Mesenchymal stem cell (in vitro differentiated cells and primary cell): ENCODE measurements around the gene HMG20A.

ENCODE experiments used
- DNase-seq: peaks from one replicate; pipeline ENCODE4 v3.0.0-alpha.2; 2013
- H2AFZ ChIP-seq: one replicate; pipeline ENCODE4 v1.6.1; 2013; ENCODE audit warnings: low read depth, mild to moderate bottlenecking, control low read depth, inconsistent platforms, low read length, moderate library complexity
- H2AK5ac ChIP-seq: 2 replicates; pipeline ENCODE4 v1.6.1; 2013; ENCODE audit warnings: low read length, moderate library complexity, mild to moderate bottlenecking, inconsistent platforms; ENCODE audit not compliant: severe bottlenecking
- H2BK120ac ChIP-seq: one replicate; pipeline ENCODE4 v1.6.1; 2013; ENCODE audit warnings: low read depth, mild to moderate bottlenecking, inconsistent platforms, low read length, moderate library complexity
- H2BK12ac ChIP-seq, 2 experiments: one replicate each; pipeline ENCODE4 v1.6.1; 2013; ENCODE audit warnings: inconsistent platforms in 2 of 2, low read length in 2 of 2, mild to moderate bottlenecking in 2 of 2, moderate library complexity in 2 of 2, control low read depth in 1 of 2
- H2BK15ac ChIP-seq: one replicate; pipeline ENCODE4 v1.6.1; 2013; ENCODE audit warnings: mild to moderate bottlenecking, low read depth, inconsistent platforms; ENCODE audit not compliant: poor library complexity, severe bottlenecking
- H2BK5ac ChIP-seq: 2 replicates; pipeline ENCODE4 v1.6.1; 2013; ENCODE audit warnings: low read depth, mild to moderate bottlenecking, low read length, control low read depth, inconsistent platforms; ENCODE audit not compliant: poor library complexity, severe bottlenecking
- H3K14ac ChIP-seq, 2 experiments: one replicate each; pipeline ENCODE4 v1.6.1; 2013; ENCODE audit warnings: inconsistent platforms in 2 of 2, low read length in 2 of 2, control low read depth in 1 of 2, mild to moderate bottlenecking in 1 of 2, moderate library complexity in 1 of 2
- H3K18ac ChIP-seq, 2 experiments: one replicate each; pipeline ENCODE4 v1.6.1; 2013; ENCODE audit warnings: inconsistent platforms in 2 of 2, low read length in 2 of 2, control low read depth in 1 of 2, low read depth in 1 of 2, mild to moderate bottlenecking in 1 of 2
- H3K23ac ChIP-seq, 2 experiments: one replicate each; pipeline ENCODE4 v1.6.1; 2013; ENCODE audit warnings: inconsistent platforms in 2 of 2, low read length in 2 of 2, mild to moderate bottlenecking in 2 of 2, moderate library complexity in 2 of 2, control low read depth in 1 of 2
- H3K27ac ChIP-seq: 2 replicates; pipeline ENCODE4 v1.5.1; 2013; ENCODE audit warnings: mild to moderate bottlenecking, moderate library complexity, low read length, control low read depth, inconsistent platforms; ENCODE audit not compliant: poor library complexity, severe bottlenecking
- H3K27me3 ChIP-seq, 2 experiments: 2 replicates each; pipeline versions ENCODE4 v1.6.1 to v1.7.0; 2013; ENCODE audit warnings: low read length in 2 of 2, mild to moderate bottlenecking in 2 of 2, moderate library complexity in 2 of 2, control low read depth in 1 of 2, inconsistent platforms in 1 of 2; ENCODE audit not compliant: control insufficient read depth in 1 of 2, insufficient read depth in 1 of 2
- H3K36me3 ChIP-seq, 2 experiments: 2 replicates each; pipeline versions ENCODE4 v1.6.1 to v1.7.0; 2013; ENCODE audit warnings: low read length in 2 of 2, control low read depth in 1 of 2, inconsistent platforms in 1 of 2, low read depth in 1 of 2, mild to moderate bottlenecking in 1 of 2; ENCODE audit not compliant: insufficient read depth in 2 of 2, control insufficient read depth in 1 of 2
- H3K4ac ChIP-seq, 2 experiments: one replicate each; pipeline ENCODE4 v1.6.1; 2013; ENCODE audit warnings: inconsistent platforms in 2 of 2, low read length in 2 of 2, mild to moderate bottlenecking in 2 of 2, moderate library complexity in 2 of 2, control low read depth in 1 of 2, low read depth in 1 of 2
- H3K4me1 ChIP-seq: 2 replicates; pipeline ENCODE4 v1.6.1; 2013; ENCODE audit warnings: low read depth, low read length, control low read depth; ENCODE audit not compliant: control insufficient read depth, insufficient read depth
- H3K4me2 ChIP-seq: 2 replicates; pipeline ENCODE4 v1.6.1; 2013; ENCODE audit warnings: low read length, mild to moderate bottlenecking, inconsistent platforms; ENCODE audit not compliant: poor library complexity, severe bottlenecking
- H3K4me3 ChIP-seq, 2 experiments: 2 replicates each; pipeline versions ENCODE4 v1.5.1 to v1.7.0; 2013; ENCODE audit warnings: low read length in 2 of 2, mild to moderate bottlenecking in 2 of 2, control low read depth in 1 of 2, low read depth in 1 of 2; ENCODE audit not compliant: insufficient read depth in 1 of 2
- H3K79me1 ChIP-seq: replicated peaks from 2 replicates; pipeline ENCODE4 v1.6.1; 2013; ENCODE audit warnings: mild to moderate bottlenecking, control low read depth, low read length, inconsistent platforms; ENCODE audit not compliant: poor library complexity, severe bottlenecking
- H3K9ac ChIP-seq: 2 replicates; pipeline ENCODE4 v1.7.0; 2013; ENCODE audit warnings: mild to moderate bottlenecking, low read length, moderate library complexity
- H3K9me3 ChIP-seq: 2 replicates; pipeline ENCODE4 v1.7.0; 2013; ENCODE audit warnings: mild to moderate bottlenecking, low read length; ENCODE audit not compliant: control insufficient read depth
- H4K8ac ChIP-seq: one replicate; pipeline ENCODE4 v1.6.1; 2013; ENCODE audit warnings: inconsistent platforms, mild to moderate bottlenecking, low read length, moderate library complexity
- H4K91ac ChIP-seq: one replicate; pipeline ENCODE4 v1.6.1; 2013; ENCODE audit warnings: mild to moderate bottlenecking, low read length, inconsistent platforms
- WGBS: methylation state at CpG from one replicate; pipeline ENCODE4 v1.1.7; 2013; ENCODE audit warnings: mixed read lengths; 5-methylcytosine and 5-hydroxymethylcytosine counted together

The HMG20A gene

DNA sequence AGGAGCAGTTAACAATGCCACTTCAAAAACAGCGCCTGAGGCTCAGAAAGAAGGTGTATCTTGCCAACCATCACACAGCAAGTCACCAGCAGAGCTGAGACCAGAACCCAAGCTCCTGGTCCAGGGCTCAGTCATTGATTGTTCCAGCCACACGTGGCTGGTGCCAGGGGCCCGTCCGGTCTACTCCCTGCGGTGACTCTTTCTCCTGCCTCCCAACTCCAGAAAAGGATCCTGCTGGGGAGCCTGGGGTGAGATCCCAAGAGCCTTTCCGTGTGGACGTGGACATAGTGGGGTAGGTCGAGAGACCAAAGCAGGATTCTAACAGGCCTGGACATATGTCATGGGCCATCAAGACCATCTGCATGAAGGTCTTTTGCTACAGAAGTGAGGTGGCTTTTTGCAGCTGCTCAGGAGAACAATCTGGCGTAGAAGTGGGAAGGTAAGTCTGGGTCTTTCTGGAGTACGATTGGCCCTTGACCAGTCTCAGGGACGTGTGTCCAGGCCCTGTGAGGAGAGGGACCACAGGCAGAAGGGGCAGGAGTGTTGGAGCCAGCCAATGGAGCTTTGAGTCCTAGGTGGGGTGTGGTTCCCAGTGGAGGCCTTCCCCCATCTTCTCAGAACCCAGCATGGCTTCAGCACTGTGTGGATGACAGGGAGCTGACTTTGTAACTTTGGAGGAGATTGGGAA is 105.4 kb downstream of the HMG20A start:
- Histone ChIP-seq H3K4ac (peak overlapping the region; percentile 91 to 96), H3K18ac (peak overlapping the region; percentile 63 to 99), H2BK15ac (peak overlapping the region; percentile 82), H3K79me1 (no peaks in the 10 kb centered on the region), H3K14ac (peak overlapping the region in 1 of 2 experiments; percentile 95), H3K36me3 (no peaks in the 10 kb centered on the region), H3K4me1 (peaks cover 26% of the 10 kb centered on the region), H2BK120ac (peak overlapping the region; percentile 73), H3K4me2 (no peak overlapping the region), H4K8ac (peak overlapping the region; percentile 93), H3K27ac (no peak overlapping the region), H2AFZ (no peak overlapping the region), H2BK5ac (no peak overlapping the region), H3K23ac (no peak overlapping the region), H2BK12ac (peak overlapping the region; percentile 98 to 100), H3K9ac (no peak overlapping the region), H2AK5ac (peak overlapping the region; percentile 19), H3K4me3 (no peak overlapping the region), H3K27me3 (peaks cover 0 to 2% of the 10 kb centered on the region in 2 experiments), H3K9me3 (no peaks in the 10 kb centered on the region), H4K91ac (peak overlapping the region; percentile 99)
- DNase-seq, result no peak
- 92% methylated on average over 11 of the region's 11 CpGs for WGBS

DNA sequence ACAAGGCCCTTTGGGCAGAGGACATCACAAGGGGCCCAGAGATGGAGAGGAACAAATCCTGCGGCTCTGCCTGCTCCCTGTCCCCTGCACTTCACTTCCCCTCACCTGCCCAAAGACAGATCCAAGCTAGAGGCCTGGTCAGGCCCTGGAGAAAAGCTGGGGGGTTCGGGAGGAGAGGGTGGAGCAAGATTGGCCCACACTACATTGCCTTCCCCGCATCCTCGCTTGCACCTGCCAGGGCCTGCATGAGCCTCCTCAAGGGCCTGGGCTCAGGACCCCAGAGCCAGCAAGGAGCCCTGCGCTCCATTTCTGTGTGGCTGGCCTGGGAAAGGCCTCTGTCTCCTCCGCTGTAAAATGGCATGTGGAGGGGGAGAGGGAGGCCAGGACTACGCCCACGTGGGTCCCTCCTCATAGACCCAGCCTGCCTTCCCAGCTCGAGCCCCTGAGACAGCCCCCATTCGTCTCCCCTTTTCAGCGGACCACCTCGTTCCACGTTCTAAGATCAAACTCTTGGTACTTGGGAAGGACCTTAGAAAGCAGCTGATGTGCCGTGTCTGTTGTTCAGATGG is 106.0 kb downstream of the HMG20A start:
- H3K9ac ChIP-seq, result peak overlapping the region; percentile 61
- H2AK5ac ChIP-seq, result peak overlapping the region; percentile 19
- H2BK120ac ChIP-seq, result peak overlapping the region; percentile 96
- H3K4me3 ChIP-seq, result no peak overlapping the region
- peak overlapping the region; percentile 99 for H4K91ac ChIP-seq
- H4K8ac ChIP-seq, result peak overlapping the region; percentile 93
- H3K14ac ChIP-seq, result peak overlapping the region in 1 of 2 experiments; percentile 95
- H3K9me3 ChIP-seq, result no peaks in the 10 kb centered on the region
- peak overlapping the region; percentile 98 to 100 for H2BK12ac ChIP-seq
- no peaks in the 10 kb centered on the region for H3K36me3 ChIP-seq
- peaks cover 0 to 8% of the 10 kb centered on the region in 2 experiments for H3K27me3 ChIP-seq
- H3K27ac ChIP-seq, result peak overlapping the region; percentile 30
- peaks cover 26% of the 10 kb centered on the region for H3K4me1 ChIP-seq
- H3K4me2 ChIP-seq, result no peak overlapping the region
- peak overlapping the region; percentile 91 to 96 for H3K4ac ChIP-seq
- peak overlapping the region; percentile 29 for H2AFZ ChIP-seq
- no peak for DNase-seq
- H2BK5ac ChIP-seq, result peak overlapping the region; percentile 20
- peak overlapping the region; percentile 63 to 99 for H3K18ac ChIP-seq
- H3K23ac ChIP-seq, result no peak overlapping the region
- peak overlapping the region; percentile 70 for H2BK15ac ChIP-seq
- 68% methylated on average over 5 of the region's 14 CpGs for WGBS
- no peaks in the 10 kb centered on the region for H3K79me1 ChIP-seq

GRCh38 chr15:77527164-77527778 is 106.6 kb downstream of the HMG20A start:
- Histone ChIP-seq H3K9me3 (no peaks in the 10 kb centered on the region), H3K4ac (peak overlapping the region; percentile 96 to 97), H3K4me2 (peak overlapping the region; percentile 60), H2BK5ac (no peak overlapping the region), H2BK15ac (peak overlapping the region; percentile 73), H3K14ac (peak overlapping the region in 1 of 2 experiments; percentile 95), H3K36me3 (no peaks in the 10 kb centered on the region), H3K27ac (peak overlapping the region; percentile 50), H2BK120ac (peak overlapping the region; percentile 99), H3K23ac (no peak overlapping the region), H2AK5ac (peak overlapping the region; percentile 5), H4K8ac (peak overlapping the region; percentile 93), H3K79me1 (no peaks in the 10 kb centered on the region), H4K91ac (peak overlapping the region; percentile 99), H3K27me3 (peaks cover 3 to 14% of the 10 kb centered on the region in 2 experiments), H2AFZ (peak overlapping the region; percentile 29), H3K4me1 (peaks cover 26% of the 10 kb centered on the region), H3K9ac (peak overlapping the region; percentile 61), H3K4me3 (no peak overlapping the region), H3K18ac (peak overlapping the region; percentile 78 to 99), H2BK12ac (peak overlapping the region; percentile 98 to 100)
- 2% methylated on average over 15 of the region's 15 CpGs for WGBS
- DNase-seq, result peak; percentile 93

GRCh38 chr15:77527831-77528231 is 107.1 kb downstream of the HMG20A start:
- 59% methylated on average over 6 of the region's 6 CpGs for WGBS
- peaks cover 5 to 19% of the 10 kb centered on the region in 2 experiments for H3K27me3 ChIP-seq
- peak overlapping the region; percentile 93 for H4K91ac ChIP-seq
- H2BK12ac ChIP-seq, result peak overlapping the region; percentile 94 to 100
- no peak overlapping the region for H3K9ac ChIP-seq
- H4K8ac ChIP-seq, result peak overlapping the region; percentile 90
- no peaks in the 10 kb centered on the region for H3K79me1 ChIP-seq
- H3K4ac ChIP-seq, result peak overlapping the region; percentile 96 to 97
- peak overlapping the region; percentile 99 for H2BK120ac ChIP-seq
- peak overlapping the region; percentile 98 for H2BK15ac ChIP-seq
- no peak overlapping the region for H3K23ac ChIP-seq
- no peaks in the 10 kb centered on the region for H3K9me3 ChIP-seq
- H2BK5ac ChIP-seq, result no peak overlapping the region
- H3K4me1 ChIP-seq, result peaks cover 26% of the 10 kb centered on the region
- DNase-seq, result peak; percentile 59
- peak overlapping the region; percentile 78 to 98 for H3K18ac ChIP-seq
- H3K4me3 ChIP-seq, result no peak overlapping the region
- H2AFZ ChIP-seq, result no peak overlapping the region
- peak overlapping the region in 1 of 2 experiments; percentile 89 for H3K14ac ChIP-seq
- no peak overlapping the region for H3K27ac ChIP-seq
- no peak overlapping the region for H3K4me2 ChIP-seq
- H2AK5ac ChIP-seq, result peak overlapping the region; percentile 5
- no peaks in the 10 kb centered on the region for H3K36me3 ChIP-seq
